NCI-H774 (cell line): ENCODE data around the gene NNT.
"Not testable (repeated sequence)": the region's sequence is repeated elsewhere in the genome, so short reads cannot be mapped to it uniquely, and the experiment has no call there.

Experiments used
- DNase-seq: peaks from one replicate; lab custom pipeline; 2025; lab: John Stamatoyannopoulos, UW

Gene NNT

DNA sequence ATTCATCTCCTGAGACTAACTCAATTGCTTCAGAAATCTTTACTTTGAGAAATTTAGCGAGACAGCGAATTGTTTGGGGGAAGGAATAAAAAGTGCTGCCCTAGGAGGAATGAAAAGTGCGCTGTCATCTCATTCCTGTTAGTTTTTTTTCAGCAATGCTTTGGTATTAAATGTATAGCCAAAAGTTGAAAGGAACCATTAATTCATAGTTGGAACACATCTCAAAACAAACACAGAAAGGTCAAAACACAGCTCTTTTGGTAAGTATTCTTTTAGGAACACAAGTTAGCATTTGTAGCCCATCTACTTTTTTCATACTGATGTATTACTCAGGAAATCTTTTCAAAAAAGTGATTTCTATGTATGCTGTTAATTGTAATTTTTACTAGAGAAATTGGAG, 109.1 kb downstream of the NNT start:
- no peak for DNase-seq

DNA sequence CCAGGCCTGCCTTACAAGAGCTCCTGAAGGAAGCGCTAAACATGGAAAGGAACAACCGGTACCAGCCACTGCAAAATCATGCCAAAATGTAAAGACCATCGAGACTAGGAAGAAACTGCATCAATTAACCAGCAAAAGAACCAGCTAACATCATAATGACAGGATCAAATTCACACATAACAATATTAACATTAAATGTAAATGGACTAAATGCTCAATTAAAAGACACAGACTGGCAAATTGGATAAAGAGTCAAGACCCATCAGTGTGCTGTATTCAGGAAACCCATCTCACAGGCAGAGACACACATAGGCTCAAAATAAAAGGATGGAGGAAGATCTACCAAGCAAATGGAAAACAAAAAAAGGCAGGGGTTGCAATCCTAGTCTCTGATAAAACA, 116.8 kb downstream of the NNT start:
- not testable (repeated sequence) for DNase-seq

DNA sequence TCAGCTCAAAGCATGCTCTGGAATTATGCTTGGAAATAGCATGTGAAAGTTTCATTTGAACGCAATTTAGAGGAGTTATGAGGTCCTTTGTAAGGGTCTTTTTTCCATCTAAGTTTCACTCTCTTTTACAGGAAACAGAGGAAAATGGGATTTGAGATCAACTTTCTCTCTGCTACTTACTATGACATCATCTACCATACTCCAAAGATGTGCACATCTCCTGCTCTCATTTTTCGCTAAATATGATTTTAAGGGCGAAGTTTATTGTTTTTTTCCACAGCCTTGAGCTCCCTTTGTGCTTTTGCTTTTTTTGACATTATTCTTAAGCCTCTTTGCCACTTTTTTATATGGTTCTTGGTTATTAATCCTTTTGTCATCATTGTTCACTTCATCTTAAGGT, 125.6 kb downstream of the NNT start:
- DNase-seq = no peak

DNA sequence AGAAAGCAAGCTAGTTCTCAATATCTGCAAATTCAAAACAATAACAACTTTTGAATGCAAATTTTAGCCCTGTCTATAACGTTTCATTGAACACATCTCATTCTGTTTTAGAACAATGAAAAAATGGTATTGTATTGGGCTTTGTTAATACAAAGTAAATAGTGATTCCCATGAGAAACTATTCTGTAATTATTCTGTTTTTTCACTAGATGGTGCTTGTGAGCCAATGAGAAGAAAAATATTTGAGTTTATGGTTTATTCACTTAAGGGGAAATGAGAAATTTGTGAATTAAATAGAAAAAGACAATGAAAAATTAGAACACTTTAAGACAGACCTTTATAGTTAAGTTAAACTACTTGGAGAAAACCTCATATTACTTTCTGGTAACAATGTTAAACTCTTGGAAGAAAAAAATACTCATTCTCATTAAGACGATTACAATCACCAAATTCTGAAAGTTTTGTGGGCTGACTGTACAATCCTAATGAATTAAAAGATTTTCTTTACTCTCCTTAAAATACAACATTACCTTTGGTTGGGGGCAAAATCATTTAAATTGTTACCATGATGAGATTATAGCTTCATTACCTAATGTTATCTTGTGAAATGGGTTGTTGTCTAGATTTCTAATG, 127.0 kb downstream of the NNT start:
- no peak for DNase-seq

DNA sequence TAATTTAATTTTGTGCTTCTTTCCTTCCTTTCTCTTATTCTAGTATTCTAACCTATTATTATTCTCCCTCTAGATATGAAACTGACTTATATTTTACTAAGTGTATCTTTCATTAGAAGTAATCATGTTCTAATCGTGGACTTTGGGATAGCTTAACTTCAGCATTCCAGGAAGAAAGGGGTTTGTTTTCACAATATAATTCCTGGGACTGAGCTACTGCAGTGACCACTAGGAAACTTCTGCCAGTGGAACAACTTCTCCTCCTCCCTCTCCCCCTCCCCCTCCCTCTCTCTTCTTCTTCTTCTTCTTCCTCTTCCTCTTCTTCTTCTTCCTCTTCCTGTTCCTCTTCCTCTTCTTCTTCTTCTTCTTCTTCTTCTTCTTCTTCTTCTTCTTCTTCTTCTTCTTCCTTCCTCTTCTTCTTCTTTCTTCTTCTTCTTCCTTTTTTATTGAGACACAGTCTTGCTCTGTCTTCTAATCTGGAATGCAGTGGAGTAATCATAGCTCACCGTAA, 127.9 kb downstream of the NNT start:
- no peak for DNase-seq

DNA sequence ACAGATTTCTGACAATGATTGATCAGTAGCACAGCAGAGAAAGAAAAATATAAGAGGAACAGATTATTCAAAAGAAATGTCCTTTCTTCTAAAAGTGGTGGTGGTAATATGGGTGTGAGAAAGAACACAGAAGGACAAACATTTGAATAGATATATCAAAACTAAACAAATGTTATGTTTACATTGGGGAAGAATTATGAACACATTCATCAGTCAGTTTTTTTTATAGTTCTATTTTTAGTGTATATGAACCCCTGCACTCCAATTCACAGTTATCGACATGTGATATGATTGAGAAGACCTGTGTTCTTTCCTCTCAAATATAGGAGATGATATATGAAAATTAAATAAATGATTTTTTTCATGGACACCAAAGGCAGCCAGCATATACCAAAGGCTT, 128.6 kb downstream of the NNT start:
- DNase-seq = no peak

DNA sequence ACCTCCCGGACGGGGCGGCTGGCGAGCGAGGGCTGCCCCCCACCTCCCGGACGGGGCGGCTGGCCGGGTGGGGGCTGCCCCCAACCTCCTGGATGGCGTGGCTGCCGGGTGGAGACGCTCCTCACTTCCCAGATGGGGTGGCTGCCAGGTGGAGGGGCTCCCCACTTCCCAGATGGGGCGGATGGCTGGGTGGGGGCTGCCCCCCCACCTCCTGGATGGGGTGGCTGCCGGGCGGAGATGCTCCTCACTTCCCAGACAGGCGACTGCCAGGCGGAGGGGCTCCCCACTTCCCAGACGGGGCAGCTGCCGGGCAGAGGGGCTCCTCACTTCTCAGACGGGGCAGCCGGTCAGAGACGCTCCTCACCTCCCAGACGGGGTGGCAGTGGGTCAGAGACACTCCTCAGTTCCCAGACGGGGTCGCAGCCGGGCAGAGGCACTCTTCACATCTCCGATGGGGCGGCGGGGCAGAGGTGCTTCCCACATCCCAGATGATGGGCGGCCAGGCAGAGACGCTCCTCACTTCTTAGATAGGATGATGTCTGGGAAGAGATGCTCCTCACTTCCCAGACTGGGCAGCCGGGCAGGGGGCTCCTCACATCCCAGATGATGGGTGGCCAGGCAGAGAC, 143.1 kb downstream of the NNT start:
- DNase-seq = not testable (repeated sequence)

DNA sequence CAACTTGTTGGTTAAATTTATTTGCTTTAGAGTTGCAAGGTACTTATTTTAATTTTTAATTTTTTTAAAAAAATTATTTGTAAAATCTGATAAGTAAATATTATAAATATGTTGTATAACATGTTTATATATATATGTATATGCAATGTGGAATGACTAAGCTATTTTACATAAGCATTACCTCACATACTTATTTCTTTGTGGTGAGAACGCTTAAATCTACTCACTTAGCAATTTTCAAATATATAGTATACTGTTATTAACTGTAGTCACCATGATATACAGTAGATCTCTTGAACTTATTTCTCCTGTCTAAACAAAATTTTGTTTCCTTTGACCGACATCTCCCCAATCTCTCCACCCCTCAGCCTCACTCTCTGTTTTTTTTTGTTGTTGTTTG, 147.8 kb downstream of the NNT start:
- DNase-seq = no peak

DNA sequence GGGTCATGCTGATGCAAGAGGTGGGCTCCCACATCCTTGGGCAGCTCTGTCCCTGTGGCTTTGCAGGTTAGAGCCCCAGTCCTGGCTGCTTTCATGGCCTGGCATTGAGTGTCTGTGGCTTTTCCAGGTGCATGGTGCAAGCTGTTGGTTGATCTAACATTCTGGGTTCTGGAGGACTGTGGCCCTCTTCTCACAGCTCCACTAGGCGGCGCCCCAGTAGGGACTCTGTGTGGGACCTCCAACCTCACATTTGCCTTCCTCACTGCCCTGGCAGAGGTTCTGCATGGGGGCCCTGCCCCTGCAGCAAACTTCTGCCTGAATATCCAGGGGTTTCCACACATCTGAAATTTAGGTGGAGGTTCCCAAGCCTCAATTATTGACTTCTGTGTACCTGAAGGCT, 150.1 kb downstream of the NNT start:
- DNase-seq = no peak
